PC-9 (cell line): ENCODE results near the gene APOLD1.
"Not testable (repeated sequence)": the region's sequence is repeated elsewhere in the genome, so short reads cannot be mapped to it uniquely, and the experiment has no call there.

Source experiments
- CTCF ChIP-seq: fragments of 200-600 bp; sonication (generic); conservative IDR thresholded peaks from 2 replicates; pipeline ENCODE4 v1.6.1; 2017; ENCODE audit warnings: mixed run types, antibody characterized with exemption, mild to moderate bottlenecking, moderate library complexity
- EZH2 ChIP-seq: fragments of 200-600 bp; sonication (generic); IDR thresholded peaks from 2 replicates; pipeline ENCODE4 v1.8.0; 2017; ENCODE audit warnings: antibody characterized with exemption, low read depth

- not testable (repeated sequence) for TF ChIP-seq EZH2, CTCF
Observed at GRCh38 chr12:12738152-12738551, 47.3 kb upstream of the APOLD1 start.
